HFF-Myc (cell line): ENCODE data around the gene CLIC1.
A peak's percentile ranks its signal among the peaks of the same experiment; 100 is the strongest.
"Not testable (repeated sequence)": the region's sequence is repeated elsewhere in the genome, so short reads cannot be mapped to it uniquely, and the experiment has no call there.

Experiments
- DNase-seq: peaks from one replicate; pipeline ENCODE4 v3.0.0-alpha.2; 2011; ENCODE audit warnings: low read depth; ENCODE audit errors: extremely low read depth
- H3K4me3 ChIP-seq: replicated peaks from 2 replicates; pipeline ENCODE4 v1.5.1; 2011; ENCODE audit warnings: low read depth, mild to moderate bottlenecking, control low read depth, low read length
- TF ChIP-seq, protein P1 (sequence below): IDR thresholded peaks from 2 replicates; pipeline ENCODE4 v1.5.1; 2012; ENCODE audit warnings: mild to moderate bottlenecking, low read depth, low read length, control low read depth; ENCODE audit errors: missing control alignments

CLIC1 gene

GRCh38 chr6:31710523-31711219 is 25.7 kb downstream of the CLIC1 start:
- TF ChIP-seq, protein P1, sequence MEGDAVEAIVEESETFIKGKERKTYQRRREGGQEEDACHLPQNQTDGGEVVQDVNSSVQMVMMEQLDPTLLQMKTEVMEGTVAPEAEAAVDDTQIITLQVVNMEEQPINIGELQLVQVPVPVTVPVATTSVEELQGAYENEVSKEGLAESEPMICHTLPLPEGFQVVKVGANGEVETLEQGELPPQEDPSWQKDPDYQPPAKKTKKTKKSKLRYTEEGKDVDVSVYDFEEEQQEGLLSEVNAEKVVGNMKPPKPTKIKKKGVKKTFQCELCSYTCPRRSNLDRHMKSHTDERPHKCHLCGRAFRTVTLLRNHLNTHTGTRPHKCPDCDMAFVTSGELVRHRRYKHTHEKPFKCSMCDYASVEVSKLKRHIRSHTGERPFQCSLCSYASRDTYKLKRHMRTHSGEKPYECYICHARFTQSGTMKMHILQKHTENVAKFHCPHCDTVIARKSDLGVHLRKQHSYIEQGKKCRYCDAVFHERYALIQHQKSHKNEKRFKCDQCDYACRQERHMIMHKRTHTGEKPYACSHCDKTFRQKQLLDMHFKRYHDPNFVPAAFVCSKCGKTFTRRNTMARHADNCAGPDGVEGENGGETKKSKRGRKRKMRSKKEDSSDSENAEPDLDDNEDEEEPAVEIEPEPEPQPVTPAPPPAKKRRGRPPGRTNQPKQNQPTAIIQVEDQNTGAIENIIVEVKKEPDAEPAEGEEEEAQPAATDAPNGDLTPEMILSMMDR, result no peak
- no peak for DNase-seq

DNA sequence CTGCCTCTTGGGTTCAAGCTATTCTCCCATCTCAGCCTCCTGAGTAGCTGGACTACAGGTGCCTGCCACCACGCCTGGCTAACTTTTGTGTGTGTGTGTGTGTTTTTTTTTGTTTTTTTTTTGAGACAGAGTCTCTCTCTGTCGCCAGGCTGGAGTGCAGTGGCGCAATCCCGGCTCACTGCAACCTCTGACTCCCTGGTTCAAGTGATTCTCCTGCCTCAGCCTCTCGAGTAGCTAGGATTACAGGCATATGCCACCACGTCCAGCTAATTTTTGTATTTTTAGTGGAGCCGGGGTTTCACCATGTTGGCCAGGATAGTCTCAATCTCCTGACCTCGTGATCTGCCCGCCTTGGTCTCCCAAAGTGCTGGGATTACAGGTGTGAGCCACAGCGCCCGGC is 27.2 kb downstream of the CLIC1 start:
- DNase-seq, H3K4me3 ChIP-seq: not testable (repeated sequence)

More at GRCh38 chr6:31710523-31711219, 25.7 kb downstream of the CLIC1 start:
- no peak overlapping the region for H3K4me3 ChIP-seq

DNA sequence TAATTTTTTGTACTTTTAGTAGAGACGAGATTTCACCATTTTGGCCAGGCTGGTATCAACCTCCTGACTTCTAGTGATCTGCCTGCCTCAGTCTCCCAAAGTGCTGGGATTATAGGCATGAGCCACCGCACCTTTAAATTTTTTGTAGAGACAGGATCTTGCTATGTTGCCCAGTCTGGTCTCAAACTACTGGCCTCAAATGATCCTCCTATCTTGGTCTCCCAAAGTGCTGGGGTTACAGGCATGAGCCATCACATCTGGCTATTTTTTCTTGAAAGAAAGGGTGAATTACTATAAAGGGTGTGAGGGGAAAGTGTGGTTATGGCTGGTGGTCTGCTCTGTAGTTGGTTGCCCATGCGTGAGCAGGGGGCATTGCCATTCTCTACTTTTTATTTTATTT is 28.1 kb downstream of the CLIC1 start:
- TF ChIP-seq, protein P1, result no peak
- DNase-seq, result no peak
- H3K4me3 ChIP-seq, result no peak overlapping the region

DNA sequence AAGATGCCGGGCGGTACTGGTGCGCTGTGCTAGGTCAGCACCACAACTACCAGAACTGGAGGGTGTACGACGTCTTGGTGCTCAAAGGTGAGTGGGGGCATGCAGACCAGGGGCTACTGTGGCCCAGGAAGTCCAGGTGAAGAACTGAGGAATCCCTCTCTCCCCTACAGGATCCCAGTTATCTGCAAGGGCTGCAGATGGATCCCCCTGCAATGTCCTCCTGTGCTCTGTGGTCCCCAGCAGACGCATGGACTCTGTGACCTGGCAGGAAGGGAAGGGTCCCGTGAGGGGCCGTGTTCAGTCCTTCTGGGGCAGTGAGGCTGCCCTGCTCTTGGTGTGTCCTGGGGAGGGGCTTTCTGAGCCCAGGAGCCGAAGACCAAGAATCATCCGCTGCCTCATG is 28.6 kb downstream of the CLIC1 start:
- no peak for DNase-seq
- TF ChIP-seq, protein P1, result no peak
- no peak overlapping the region for H3K4me3 ChIP-seq

- TF ChIP-seq, protein P1, result no peak
- no peak within 1 kb of the TSS for H3K4me3 ChIP-seq
- no peak for DNase-seq
Measured at GRCh38 chr6:31706599-31706998, 29.7 kb downstream of the CLIC1 start, which contains the start of gene LY6G6F. LY6G6F (plus strand) TSS chr6:31706866; CDS start chr6:31706907, 41 bp downstream.

DNA sequence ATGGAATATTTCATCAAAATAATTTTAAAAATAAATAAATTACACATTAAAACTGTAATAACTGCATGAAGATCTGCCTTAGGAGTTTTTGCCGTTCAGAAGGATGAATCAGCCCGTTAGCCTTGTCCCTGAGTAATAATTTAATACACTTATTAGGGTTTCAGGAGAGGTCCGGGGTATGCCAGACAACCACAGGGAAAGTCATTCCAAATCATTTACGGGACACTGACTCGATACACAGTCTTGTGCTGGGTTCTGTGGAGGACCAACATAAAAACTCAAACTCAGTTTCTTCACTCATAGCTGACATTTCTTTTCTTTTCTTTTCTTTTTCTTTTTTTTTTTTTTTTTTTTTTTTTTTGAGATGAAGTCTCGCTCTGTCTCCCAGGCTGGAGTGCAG is 30.4 kb downstream of the CLIC1 start:
- no peak overlapping the region for H3K4me3 ChIP-seq
- no peak for DNase-seq
- TF ChIP-seq, protein P1, result no peak

DNA sequence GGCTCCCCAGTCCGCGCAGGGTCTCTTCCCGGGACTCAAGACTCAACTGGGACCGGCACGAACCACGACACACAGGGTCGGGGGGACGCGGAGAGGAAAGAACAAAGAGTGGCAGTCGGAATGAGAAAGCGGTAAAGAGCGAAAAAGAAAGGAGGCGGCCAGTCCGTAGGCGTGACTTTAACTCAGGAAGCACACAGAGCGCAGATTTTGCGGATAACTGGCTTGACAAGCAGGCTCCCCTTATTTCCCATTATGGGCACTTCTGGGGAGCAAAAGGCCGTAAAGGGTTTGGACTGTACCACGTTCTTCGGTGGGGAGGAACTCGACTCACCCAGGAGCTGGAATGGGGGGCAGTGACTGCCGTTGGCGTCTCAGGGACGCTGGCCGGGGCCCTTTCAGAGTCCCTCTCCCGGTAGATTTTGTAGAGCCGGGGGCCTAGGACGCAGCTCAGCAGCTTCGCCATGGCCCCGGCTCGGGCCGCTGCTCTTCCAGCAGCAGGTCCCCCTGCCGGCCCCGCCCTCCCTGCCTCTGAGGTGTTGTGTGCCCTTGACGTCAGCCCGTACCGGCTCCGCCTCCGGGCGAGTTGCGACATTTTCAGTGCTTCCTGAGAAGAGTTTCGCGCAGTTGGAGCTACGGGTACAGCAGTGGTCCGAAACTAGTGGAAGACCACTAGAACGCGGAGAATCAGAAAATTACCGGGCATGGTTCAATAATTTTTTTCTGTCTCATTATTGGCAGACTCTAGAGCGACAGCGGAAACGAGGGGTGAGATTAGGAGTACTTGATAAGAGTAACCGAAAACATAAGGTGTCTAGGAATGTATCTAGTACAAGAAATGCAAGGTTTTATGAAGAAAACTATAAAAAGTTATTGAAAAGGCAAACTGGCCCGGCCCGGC is 33.3 kb downstream of the CLIC1 start, which contains the start of gene ABHD16A:
ABHD16A (minus strand) TSS at position 506 of the 898 bp plus-strand sequence; CDS start at position 463, 43 bp downstream.
- TF ChIP-seq, protein P1, result no peak
- H3K4me3 ChIP-seq, result peak within 1 kb of the TSS; percentile 66
- peak; percentile 95 for DNase-seq
